Measurements from ENCODE around the gene MSX1.
A peak's percentile ranks its signal among the peaks of the same experiment; 100 is the strongest.

The MSX1 gene

DNA sequence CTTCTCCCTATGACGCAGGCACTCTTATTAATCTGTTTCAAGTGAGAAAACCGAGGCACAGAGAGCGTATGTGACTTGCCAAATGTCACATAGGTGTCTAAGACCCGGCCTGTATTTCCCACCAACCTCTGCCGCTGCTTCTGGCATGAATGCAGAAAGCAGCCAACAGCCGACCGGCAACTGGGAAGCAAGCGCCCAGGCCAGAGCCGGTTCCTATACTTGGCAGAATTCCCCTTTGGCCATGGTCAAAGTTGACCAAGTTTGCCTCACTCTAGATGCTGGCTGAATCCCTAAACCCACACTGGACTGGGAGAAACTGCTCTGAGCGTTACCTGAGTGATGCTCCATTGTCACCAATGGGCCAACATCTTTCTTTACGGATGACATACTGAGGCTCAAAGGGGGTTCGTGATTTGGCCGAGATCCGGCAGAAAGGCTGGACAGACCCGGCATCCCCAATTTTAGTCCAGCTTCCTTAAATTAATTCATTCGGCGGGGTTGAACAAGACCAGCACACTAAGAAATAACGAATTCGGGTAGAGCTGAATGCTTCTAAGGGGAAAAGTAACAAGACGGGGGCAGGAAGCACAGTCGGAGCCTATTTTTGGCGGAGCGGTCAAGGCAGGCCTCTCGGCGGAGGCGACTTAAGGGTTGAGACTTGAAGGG is 11.2 kb downstream of the MSX1 start:
- no peak overlapping the region for H4K12ac ChIP-seq (ENCODE audit: low read depth, low read length)
- no peak overlapping the region for H3K9ac ChIP-seq (ENCODE audit: low read length)
- H3K14ac ChIP-seq (ENCODE audit: low read length) = no peak overlapping the region
- no peaks in the 10 kb centered on the region for H3K9me3 ChIP-seq (ENCODE audit: insufficient read depth, low read depth, low read length)
- H3K4me1 ChIP-seq (ENCODE audit: control insufficient read depth in 1 of 2, insufficient read depth in 2 of 2, low read length in 2 of 2) = peaks cover 28 to 40% of the 10 kb centered on the region in 2 experiments
- no peaks in the 10 kb centered on the region for H3K79me2 ChIP-seq (ENCODE audit: control insufficient read depth, insufficient read depth, low read length, poor library complexity)
- H3K4me3 ChIP-seq (ENCODE audit: low read depth, low read length) = no peak overlapping the region
- no peak overlapping the region for H3K4ac ChIP-seq (ENCODE audit: low read depth, low read length)
- no peak overlapping the region for H2AFZ ChIP-seq (ENCODE audit: insufficient read depth, low read length, poor library complexity)
- no peak overlapping the region for H2BK5ac ChIP-seq (ENCODE audit: low read depth, low read length, poor library complexity)
- no peak overlapping the region for H2AK5ac ChIP-seq (ENCODE audit: low read length)
- no peak for DNase-seq
- H2BK12ac ChIP-seq (ENCODE audit: low read length) = no peak overlapping the region
- peaks cover 58% of the 10 kb centered on the region for H3K27me3 ChIP-seq (ENCODE audit: insufficient read depth, low read length)
- H4K8ac ChIP-seq (ENCODE audit: low read depth, low read length) = no peak overlapping the region
- peak overlapping the region; percentile 64 for H3K4me2 ChIP-seq (ENCODE audit: low read length)
- no CpG with 5 or more reads among the region's 26 CpGs for WGBS (ENCODE audit: extremely low coverage, insufficient coverage, insufficient read length)
- no peak overlapping the region for H3K23ac ChIP-seq (ENCODE audit: low read length)
- H2BK120ac ChIP-seq (ENCODE audit: insufficient read depth, low read length, poor library complexity) = no peak overlapping the region
- H3K18ac ChIP-seq (ENCODE audit: low read length) = no peak overlapping the region
- H3K79me1 ChIP-seq (ENCODE audit: low read length) = peaks cover 20% of the 10 kb centered on the region
- no peak overlapping the region for H3K27ac ChIP-seq (ENCODE audit: low read depth, low read length)
- H3K36me3 ChIP-seq (ENCODE audit: control insufficient read depth in 1 of 2, insufficient read depth in 2 of 2, low read length in 2 of 2) = no peaks in the 10 kb centered on the region
- no peak overlapping the region for H4K91ac ChIP-seq (ENCODE audit: low read depth, low read length)

DNA sequence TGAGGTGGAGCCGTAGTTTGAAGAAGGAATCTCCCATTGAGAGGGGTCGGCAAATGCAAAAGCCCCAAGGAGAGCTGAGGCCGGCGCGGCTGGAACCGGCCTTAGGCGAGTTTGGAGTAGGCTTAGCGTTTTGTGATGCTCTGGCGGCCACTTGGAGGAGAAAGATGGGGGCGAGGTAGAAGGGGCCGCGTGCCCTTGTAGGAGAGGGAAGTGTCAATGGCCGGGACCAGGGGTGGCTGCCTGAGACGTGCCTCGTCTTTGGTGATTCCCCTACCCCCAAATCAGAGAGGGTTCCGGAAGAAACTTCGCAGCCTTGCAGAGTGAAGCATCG is 11.7 kb downstream of the MSX1 start:
- Histone ChIP-seq H3K4me1 (ENCODE audit: control insufficient read depth in 1 of 2, insufficient read depth in 2 of 2, low read length in 2 of 2) (peaks cover 28 to 35% of the 10 kb centered on the region in 2 experiments), H3K36me3 (ENCODE audit: control insufficient read depth in 1 of 2, insufficient read depth in 2 of 2, low read length in 2 of 2) (no peaks in the 10 kb centered on the region), H3K79me1 (ENCODE audit: low read length) (peaks cover 16% of the 10 kb centered on the region), H3K23ac (ENCODE audit: low read length) (no peak overlapping the region), H4K8ac (ENCODE audit: low read depth, low read length) (no peak overlapping the region), H3K4me3 (ENCODE audit: low read depth, low read length) (no peak overlapping the region), H3K27ac (ENCODE audit: low read depth, low read length) (no peak overlapping the region), H3K9me3 (ENCODE audit: insufficient read depth, low read depth, low read length) (no peaks in the 10 kb centered on the region), H3K18ac (ENCODE audit: low read length) (no peak overlapping the region), H2BK12ac (ENCODE audit: low read length) (no peak overlapping the region), H3K9ac (ENCODE audit: low read length) (no peak overlapping the region), H3K4ac (ENCODE audit: low read depth, low read length) (no peak overlapping the region), H3K4me2 (ENCODE audit: low read length) (no peak overlapping the region), H3K27me3 (ENCODE audit: insufficient read depth, low read length) (peaks cover 55% of the 10 kb centered on the region), H2BK120ac (ENCODE audit: insufficient read depth, low read length, poor library complexity) (no peak overlapping the region), H2BK5ac (ENCODE audit: low read depth, low read length, poor library complexity) (no peak overlapping the region), H3K79me2 (ENCODE audit: control insufficient read depth, insufficient read depth, low read length, poor library complexity) (no peaks in the 10 kb centered on the region), H2AFZ (ENCODE audit: insufficient read depth, low read length, poor library complexity) (no peak overlapping the region), H3K14ac (ENCODE audit: low read length) (no peak overlapping the region), H4K12ac (ENCODE audit: low read depth, low read length) (no peak overlapping the region), H2AK5ac (ENCODE audit: low read length) (no peak overlapping the region), H4K91ac (ENCODE audit: low read depth, low read length) (no peak overlapping the region)
- WGBS (ENCODE audit: extremely low coverage, insufficient coverage, insufficient read length) = no CpG with 5 or more reads among the region's 18 CpGs
- DNase-seq = no peak

DNA sequence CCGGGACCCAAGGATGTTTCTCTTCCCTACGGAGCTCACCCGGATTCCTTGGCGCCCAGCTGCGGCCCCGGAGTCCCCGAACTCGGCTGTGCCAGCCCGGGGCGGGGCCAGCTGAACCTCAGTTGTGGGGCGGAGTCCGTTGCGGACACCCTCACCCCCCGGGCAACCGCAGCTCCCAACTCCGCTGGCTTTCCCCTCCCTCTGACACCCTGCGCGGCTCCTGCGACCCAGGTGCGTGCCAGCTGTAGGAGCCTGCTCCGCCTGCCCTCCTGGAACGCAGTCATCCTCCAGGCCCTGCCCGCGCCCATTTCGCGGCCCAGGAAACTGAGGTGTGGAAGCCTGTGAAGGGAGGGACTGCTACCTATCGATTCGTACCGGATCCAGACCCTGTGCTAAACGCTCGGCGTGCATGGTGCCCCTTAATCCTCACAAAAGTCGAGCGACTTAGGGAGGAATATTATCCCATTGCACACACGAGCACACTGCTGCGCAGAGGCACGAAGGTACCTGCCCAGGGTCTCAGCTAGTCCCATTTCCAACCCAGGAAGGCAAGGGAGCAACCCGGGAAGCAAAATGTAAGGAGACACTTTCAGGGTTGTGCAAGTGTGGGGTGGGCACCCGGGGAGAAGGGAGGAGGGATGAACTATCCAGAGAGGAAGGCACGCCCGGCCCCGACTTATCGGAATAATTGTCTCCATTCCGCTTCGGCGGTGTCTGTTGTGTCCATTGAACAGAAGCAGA is 12.3 kb downstream of the MSX1 start:
- Histone ChIP-seq H2BK12ac (ENCODE audit: low read length) (no peak overlapping the region), H3K36me3 (ENCODE audit: control insufficient read depth in 1 of 2, insufficient read depth in 2 of 2, low read length in 2 of 2) (no peaks in the 10 kb centered on the region), H3K23ac (ENCODE audit: low read length) (no peak overlapping the region), H2AFZ (ENCODE audit: insufficient read depth, low read length, poor library complexity) (no peak overlapping the region), H3K4ac (ENCODE audit: low read depth, low read length) (no peak overlapping the region), H2BK5ac (ENCODE audit: low read depth, low read length, poor library complexity) (no peak overlapping the region), H4K8ac (ENCODE audit: low read depth, low read length) (no peak overlapping the region), H3K4me2 (ENCODE audit: low read length) (no peak overlapping the region), H3K27ac (ENCODE audit: low read depth, low read length) (no peak overlapping the region), H3K18ac (ENCODE audit: low read length) (no peak overlapping the region), H3K79me2 (ENCODE audit: control insufficient read depth, insufficient read depth, low read length, poor library complexity) (no peaks in the 10 kb centered on the region), H2AK5ac (ENCODE audit: low read length) (no peak overlapping the region), H3K9ac (ENCODE audit: low read length) (no peak overlapping the region), H3K9me3 (ENCODE audit: insufficient read depth, low read depth, low read length) (no peaks in the 10 kb centered on the region), H3K79me1 (ENCODE audit: low read length) (peaks cover 11% of the 10 kb centered on the region), H4K91ac (ENCODE audit: low read depth, low read length) (no peak overlapping the region), H2BK120ac (ENCODE audit: insufficient read depth, low read length, poor library complexity) (no peak overlapping the region), H3K14ac (ENCODE audit: low read length) (no peak overlapping the region), H3K4me1 (ENCODE audit: control insufficient read depth in 1 of 2, insufficient read depth in 2 of 2, low read length in 2 of 2) (peaks cover 25 to 31% of the 10 kb centered on the region in 2 experiments), H3K4me3 (ENCODE audit: low read depth, low read length) (no peak overlapping the region), H4K12ac (ENCODE audit: low read depth, low read length) (no peak overlapping the region), H3K27me3 (ENCODE audit: insufficient read depth, low read length) (peaks cover 55% of the 10 kb centered on the region)
- WGBS (ENCODE audit: extremely low coverage, insufficient coverage, insufficient read length) = no CpG with 5 or more reads among the region's 46 CpGs
- DNase-seq = no peak

DNA sequence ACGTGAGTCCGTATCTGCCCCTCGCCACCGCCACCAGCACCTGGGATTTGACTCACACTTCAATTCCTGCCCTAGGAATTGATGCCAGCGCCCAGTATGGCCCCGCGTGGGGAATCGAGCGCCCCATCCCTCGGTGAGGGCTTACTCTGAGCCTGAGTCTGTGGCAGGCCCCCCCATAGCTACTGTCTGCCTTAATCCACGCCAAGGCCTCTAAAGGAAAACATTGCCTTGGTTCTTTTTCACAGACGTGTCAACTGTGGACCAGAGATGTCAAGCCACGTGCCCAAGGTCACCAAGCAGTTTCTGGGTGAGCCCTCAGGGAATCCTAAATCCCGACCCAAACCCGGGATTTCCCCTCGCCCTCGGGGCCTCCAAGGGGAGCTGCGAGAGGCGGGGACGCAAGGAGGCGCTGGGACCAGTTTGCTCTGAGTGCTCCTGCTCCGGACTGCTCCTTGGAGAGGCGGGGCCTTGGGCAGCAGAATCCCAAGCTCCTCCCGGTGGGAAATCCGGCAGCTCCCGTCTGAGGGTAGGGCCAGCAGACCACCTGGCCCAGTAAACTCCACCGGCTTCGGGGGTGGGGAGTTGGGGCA is 12.9 kb downstream of the MSX1 start:
- H3K36me3 ChIP-seq (ENCODE audit: control insufficient read depth in 1 of 2, insufficient read depth in 2 of 2, low read length in 2 of 2) = no peaks in the 10 kb centered on the region
- H3K4me1 ChIP-seq (ENCODE audit: control insufficient read depth in 1 of 2, insufficient read depth in 2 of 2, low read length in 2 of 2) = peaks cover 25 to 27% of the 10 kb centered on the region in 2 experiments
- peaks cover 55% of the 10 kb centered on the region for H3K27me3 ChIP-seq (ENCODE audit: insufficient read depth, low read length)
- H2AK5ac ChIP-seq (ENCODE audit: low read length) = no peak overlapping the region
- H3K27ac ChIP-seq (ENCODE audit: low read depth, low read length) = no peak overlapping the region
- H3K23ac ChIP-seq (ENCODE audit: low read length) = no peak overlapping the region
- H4K12ac ChIP-seq (ENCODE audit: low read depth, low read length) = no peak overlapping the region
- H2BK5ac ChIP-seq (ENCODE audit: low read depth, low read length, poor library complexity) = no peak overlapping the region
- H3K14ac ChIP-seq (ENCODE audit: low read length) = no peak overlapping the region
- no peak for DNase-seq
- no peak overlapping the region for H3K18ac ChIP-seq (ENCODE audit: low read length)
- H3K4me3 ChIP-seq (ENCODE audit: low read depth, low read length) = no peak overlapping the region
- no peak overlapping the region for H3K4ac ChIP-seq (ENCODE audit: low read depth, low read length)
- no peak overlapping the region for H2AFZ ChIP-seq (ENCODE audit: insufficient read depth, low read length, poor library complexity)
- no CpG with 5 or more reads among the region's 28 CpGs for WGBS (ENCODE audit: extremely low coverage, insufficient coverage, insufficient read length)
- H3K4me2 ChIP-seq (ENCODE audit: low read length) = peak overlapping the region; percentile 22
- H3K9me3 ChIP-seq (ENCODE audit: insufficient read depth, low read depth, low read length) = no peaks in the 10 kb centered on the region
- no peaks in the 10 kb centered on the region for H3K79me2 ChIP-seq (ENCODE audit: control insufficient read depth, insufficient read depth, low read length, poor library complexity)
- no peak overlapping the region for H2BK12ac ChIP-seq (ENCODE audit: low read length)
- no peak overlapping the region for H4K91ac ChIP-seq (ENCODE audit: low read depth, low read length)
- no peak overlapping the region for H4K8ac ChIP-seq (ENCODE audit: low read depth, low read length)
- H2BK120ac ChIP-seq (ENCODE audit: insufficient read depth, low read length, poor library complexity) = no peak overlapping the region
- peaks cover 7% of the 10 kb centered on the region for H3K79me1 ChIP-seq (ENCODE audit: low read length)
- no peak overlapping the region for H3K9ac ChIP-seq (ENCODE audit: low read length)
